Measurements from ENCODE around the gene SLAMF9. TPM values are rescaled to one million over a fixed set of nuclear protein-coding genes. Genes with fewer than 3 reads are reported as not detected.

Gene SLAMF9
- total and polyA plus RNA-seq, 2 donors (not counting 3 experiments of a cell fraction or from before 2014, with no cell fraction given), result not detected

DNA sequence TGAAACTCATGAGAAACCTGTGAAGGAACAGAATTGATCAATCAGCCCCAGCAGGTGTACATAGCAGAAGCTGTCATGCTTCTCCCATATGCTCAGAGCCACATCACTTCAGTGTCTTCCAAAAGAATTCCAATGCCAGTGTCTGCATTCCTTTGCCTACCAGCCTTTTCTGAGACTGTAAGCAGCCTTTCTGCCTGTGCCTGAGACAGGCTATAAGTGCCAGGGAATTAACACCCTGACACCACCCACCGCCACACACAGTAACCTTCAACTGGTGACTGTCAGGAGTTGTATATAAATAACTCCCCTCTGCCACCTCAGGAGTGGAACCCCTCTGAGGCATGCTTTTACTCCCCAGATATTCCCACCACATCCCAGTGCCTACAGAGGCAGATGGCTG lies 38.1 kb upstream of the SLAMF9 start:
- Histone ChIP-seq H3K9me3 (replicated peaks; ENCODE audit: control insufficient read depth, insufficient read depth, low read length) (no peaks in the 10 kb centered on the region), H3K4me3 (replicated peaks in 1 of 3; ENCODE audit: insufficient read depth in 1 of 3, low read depth in 1 of 3, low read length in 3 of 3) (no peak overlapping the region), H3K9ac (replicated peaks; ENCODE audit: extremely low read depth, insufficient read depth, low read length) (no peak overlapping the region), H3K27ac (ENCODE audit: insufficient read depth, low read depth, low read length) (no peak overlapping the region), H4K20me1 (replicated peaks; ENCODE audit: control insufficient read depth, extremely low read depth, insufficient read depth, low read length) (no peaks in the 10 kb centered on the region), H3K9me1 (replicated peaks; ENCODE audit: control insufficient read depth, extremely low read depth, insufficient read depth, low read length) (no peaks in the 10 kb centered on the region), H2AFZ (ENCODE audit: low read depth, low read length) (no peak overlapping the region), H3K79me2 (ENCODE audit: control insufficient read depth, insufficient read depth, low read length) (no peaks in the 10 kb centered on the region), H3K27me3 (ENCODE audit: control insufficient read depth in 2 of 2, insufficient read depth in 2 of 2, low read length in 2 of 2) (peaks cover 4 to 12% of the 10 kb centered on the region in 2 experiments), H3K4me1 (ENCODE audit: control insufficient read depth, extremely low read depth, insufficient read depth, low read length) (no peaks in the 10 kb centered on the region), H3K36me3 (ENCODE audit: control insufficient read depth in 2 of 2, extremely low read depth in 1 of 2, insufficient read depth in 2 of 2, low read length in 2 of 2) (no peaks in the 10 kb centered on the region), H3K4me2 (ENCODE audit: insufficient read depth, low read length) (no peak overlapping the region)
- ChIA-PET POLR2A (no interaction called here), CTCF (interaction anchor here (8.6 kb wide), 1 partner anchor 14 kb away, joined by 79 read pairs; no protein-coding TSS in a partner anchor)
- FAIRE-seq (no peak), DNase-seq (ENCODE audit: low read depth, low spot score) (no peak)
- BruUV-seq (replicated peaks), result no TSS peak
- TF ChIP-seq, protein P1, sequence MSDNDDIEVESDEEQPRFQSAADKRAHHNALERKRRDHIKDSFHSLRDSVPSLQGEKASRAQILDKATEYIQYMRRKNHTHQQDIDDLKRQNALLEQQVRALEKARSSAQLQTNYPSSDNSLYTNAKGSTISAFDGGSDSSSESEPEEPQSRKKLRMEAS (IDR thresholded peaks at IDR 0.05; ENCODE audit: insufficient read depth, insufficient read length), result no peak
- TF ChIP-seq, protein P2, sequence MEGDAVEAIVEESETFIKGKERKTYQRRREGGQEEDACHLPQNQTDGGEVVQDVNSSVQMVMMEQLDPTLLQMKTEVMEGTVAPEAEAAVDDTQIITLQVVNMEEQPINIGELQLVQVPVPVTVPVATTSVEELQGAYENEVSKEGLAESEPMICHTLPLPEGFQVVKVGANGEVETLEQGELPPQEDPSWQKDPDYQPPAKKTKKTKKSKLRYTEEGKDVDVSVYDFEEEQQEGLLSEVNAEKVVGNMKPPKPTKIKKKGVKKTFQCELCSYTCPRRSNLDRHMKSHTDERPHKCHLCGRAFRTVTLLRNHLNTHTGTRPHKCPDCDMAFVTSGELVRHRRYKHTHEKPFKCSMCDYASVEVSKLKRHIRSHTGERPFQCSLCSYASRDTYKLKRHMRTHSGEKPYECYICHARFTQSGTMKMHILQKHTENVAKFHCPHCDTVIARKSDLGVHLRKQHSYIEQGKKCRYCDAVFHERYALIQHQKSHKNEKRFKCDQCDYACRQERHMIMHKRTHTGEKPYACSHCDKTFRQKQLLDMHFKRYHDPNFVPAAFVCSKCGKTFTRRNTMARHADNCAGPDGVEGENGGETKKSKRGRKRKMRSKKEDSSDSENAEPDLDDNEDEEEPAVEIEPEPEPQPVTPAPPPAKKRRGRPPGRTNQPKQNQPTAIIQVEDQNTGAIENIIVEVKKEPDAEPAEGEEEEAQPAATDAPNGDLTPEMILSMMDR (IDR thresholded peaks at IDR 0.05; ENCODE audit: extremely low read depth in 1 of 2, insufficient read depth in 1 of 2, low read depth in 1 of 2, low read length in 2 of 2), result no peak
- TF ChIP-seq FOS (IDR thresholded peaks at IDR 0.05; ENCODE audit: borderline replicate concordance, insufficient read depth, low read length) (no peak), GATA2 (IDR thresholded peaks at IDR 0.05; ENCODE audit: insufficient read depth, insufficient read length, low read depth, low read length) (no peak), POLR2A (IDR thresholded peaks at IDR 0.05; ENCODE audit: low read depth, low read length) (no peak), POLR2AphosphoS5 (IDR thresholded peaks at IDR 0.05; ENCODE audit: insufficient read depth, low read depth, low read length) (no peak), MYC (IDR thresholded peaks at IDR 0.05; ENCODE audit: low read depth, low read length) (no peak), JUN (IDR thresholded peaks at IDR 0.05; ENCODE audit: borderline replicate concordance, insufficient read depth, insufficient read length, low read depth) (no peak), EZH2 (IDR thresholded peaks at IDR 0.05; ENCODE audit: borderline replicate concordance, low read depth, low read length, severe bottlenecking) (no peak)
- intact Hi-C loops (cut with micrococcal nuclease) (no loop called here), dilution Hi-C loops (cut with MboI; ENCODE audit: extremely low pct_ligation_motif_present, low sequenced_read_pairs) (no loop called here)

All from endothelial cell of umbilical vein (primary cell).